Mesendoderm (in vitro differentiated cells): ENCODE results near the gene HLCS.

Source experiments
- DNase-seq: peaks from one replicate; pipeline ENCODE4 v3.0.0; 2013
- H2AK5ac ChIP-seq: 2 replicates; pipeline ENCODE4 v1.6.1; 2013; ENCODE audit warnings: low read length, inconsistent platforms
- H2BK120ac ChIP-seq: 2 replicates; pipeline ENCODE4 v1.6.1; 2013; ENCODE audit warnings: low read depth, mild to moderate bottlenecking, low read length, moderate library complexity, mixed read lengths
- H2BK15ac ChIP-seq: replicated peaks from 2 replicates; pipeline ENCODE4 v1.6.1; 2013; ENCODE audit warnings: low read depth, mild to moderate bottlenecking, moderate library complexity
- H2BK5ac ChIP-seq: 2 replicates; pipeline ENCODE4 v1.6.1; 2013; ENCODE audit warnings: low read length, inconsistent platforms
- H3K18ac ChIP-seq: 2 replicates; pipeline ENCODE4 v1.6.1; 2013; ENCODE audit warnings: mild to moderate bottlenecking, low read length, mixed read lengths
- H3K23ac ChIP-seq: one replicate; pipeline ENCODE4 v1.6.1; 2013; ENCODE audit warnings: low read length
- H3K27ac ChIP-seq: 2 replicates; pipeline ENCODE4 v1.5.1; 2013; ENCODE audit warnings: low read depth, mild to moderate bottlenecking, inconsistent platforms, low read length, moderate library complexity
- H3K27me3 ChIP-seq: 2 replicates; pipeline ENCODE4 v1.6.1; 2013; ENCODE audit warnings: low read length, control low read depth, mild to moderate bottlenecking, inconsistent platforms; ENCODE audit not compliant: insufficient read depth, poor library complexity
- H3K36me3 ChIP-seq: 2 replicates; pipeline ENCODE4 v1.6.1; 2013; ENCODE audit warnings: low read length, inconsistent platforms; ENCODE audit not compliant: control insufficient read depth, insufficient read depth
- H3K4ac ChIP-seq: one replicate; pipeline ENCODE4 v1.6.1; 2013; ENCODE audit warnings: low read depth, mild to moderate bottlenecking, low read length, moderate library complexity
- H3K4me1 ChIP-seq: 2 replicates; pipeline ENCODE4 v1.6.1; 2013; ENCODE audit warnings: low read depth, low read length, inconsistent platforms; ENCODE audit not compliant: control insufficient read depth
- H3K4me2 ChIP-seq: 2 replicates; pipeline ENCODE4 v1.6.1; 2013; ENCODE audit warnings: low read length
- H3K4me3 ChIP-seq: 2 replicates; pipeline ENCODE4 v1.5.1; 2013; ENCODE audit warnings: mild to moderate bottlenecking, low read length
- H3K56ac ChIP-seq: one replicate; pipeline ENCODE4 v1.6.1; 2013; ENCODE audit warnings: low read length
- H3K79me1 ChIP-seq: 2 replicates; pipeline ENCODE4 v1.6.1; 2013; ENCODE audit warnings: low read length, inconsistent platforms
- H3K79me2 ChIP-seq: 2 replicates; pipeline ENCODE4 v1.6.1; 2013; ENCODE audit warnings: mild to moderate bottlenecking, low read length; ENCODE audit not compliant: control insufficient read depth, insufficient read depth
- H3K9ac ChIP-seq: 2 replicates; pipeline ENCODE4 v1.6.1; 2013; ENCODE audit warnings: low read length, inconsistent platforms
- H4K5ac ChIP-seq: one replicate; pipeline ENCODE4 v1.6.1; 2013; ENCODE audit warnings: low read length
- H4K8ac ChIP-seq: one replicate; pipeline ENCODE4 v1.6.1; 2013; ENCODE audit warnings: low read depth, mild to moderate bottlenecking, control low read depth, low read length, moderate library complexity
- WGBS: extraction: QIAGEN DNeasy Blood & Tissue Kit; methylation state at CpG from one replicate; pipeline ENCODE4 v1.1.7; 2013; ENCODE audit warnings: low lambda C conversion rate, missing lambda C conversion rate; ENCODE audit not compliant: insufficient coverage; ENCODE audit errors: extremely low coverage; 5-methylcytosine and 5-hydroxymethylcytosine counted together

HLCS gene

DNA sequence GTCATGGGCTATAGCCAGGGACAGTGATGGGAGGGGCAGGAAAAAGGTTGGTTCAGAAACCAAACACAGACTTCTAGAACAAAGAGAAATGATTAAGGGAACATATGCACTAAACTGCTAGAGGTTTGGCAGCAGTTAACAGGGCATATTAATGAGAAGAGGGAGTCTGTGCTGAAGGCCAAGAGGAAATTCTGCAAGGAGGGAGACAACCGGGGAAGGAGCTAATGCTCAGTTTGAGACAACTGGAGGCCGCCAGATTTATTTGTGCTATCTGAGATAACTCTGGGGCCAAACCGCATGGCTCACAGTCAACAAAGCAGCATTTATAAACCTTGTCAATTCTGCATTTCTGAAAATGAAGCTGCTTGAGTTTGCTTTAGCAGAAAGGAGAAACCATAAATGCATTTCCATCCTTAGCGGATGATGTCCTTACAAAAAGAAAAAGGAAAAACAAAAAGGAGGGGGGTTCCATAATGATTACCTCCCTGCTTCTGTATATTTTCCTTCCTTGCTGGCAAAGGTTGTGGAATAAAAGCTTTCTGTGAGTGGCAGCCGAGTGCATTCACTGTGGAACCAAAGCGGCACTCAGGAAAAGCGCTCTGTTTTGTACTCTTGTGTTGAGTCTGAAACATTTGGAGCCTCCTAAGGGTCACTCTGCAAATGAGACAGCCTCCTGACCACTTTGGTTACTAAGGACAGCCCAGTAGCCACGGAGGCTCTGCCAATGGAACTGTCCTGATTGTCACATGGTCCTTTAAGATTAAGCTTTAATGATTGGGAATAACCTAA, 197.2 kb downstream of the HLCS start:
- WGBS, result no CpG with 5 or more reads among the region's 8 CpGs
- Histone ChIP-seq H2BK5ac (no peak overlapping the region), H2BK120ac (no peak overlapping the region), H2BK15ac (no peak overlapping the region), H3K27ac (no peak overlapping the region), H4K8ac (no peak overlapping the region), H3K23ac (no peak overlapping the region), H3K4ac (no peak overlapping the region), H3K79me2 (no peaks in the 10 kb centered on the region), H3K36me3 (no peaks in the 10 kb centered on the region), H4K5ac (no peak overlapping the region), H3K9ac (no peak overlapping the region), H3K79me1 (no peaks in the 10 kb centered on the region), H3K4me1 (no peaks in the 10 kb centered on the region), H3K18ac (no peak overlapping the region), H2AK5ac (no peak overlapping the region), H3K56ac (no peak overlapping the region), H3K4me2 (no peak overlapping the region), H3K4me3 (no peak overlapping the region), H3K27me3 (no peaks in the 10 kb centered on the region)
- no peak for DNase-seq

DNA sequence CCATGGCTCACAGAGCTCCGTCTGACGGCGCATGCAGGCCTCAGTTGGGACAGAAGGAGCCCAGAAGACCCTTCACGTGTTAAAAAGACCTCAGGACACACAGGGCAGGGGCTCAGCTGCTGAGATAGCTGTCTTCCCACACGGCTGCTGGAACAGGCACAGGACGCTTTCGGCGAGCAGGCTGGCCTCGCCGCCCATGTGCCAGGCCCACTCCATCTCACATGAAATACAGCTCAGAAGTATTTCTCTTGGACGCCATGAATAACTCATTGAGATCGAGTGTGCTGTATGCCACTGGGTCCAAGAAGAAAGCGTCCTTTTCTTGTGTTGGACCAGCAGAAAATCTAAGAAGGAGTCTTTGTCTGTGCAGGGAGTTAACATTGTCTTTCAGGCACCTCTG, 198.0 kb downstream of the HLCS start:
- H2BK5ac ChIP-seq, result no peak overlapping the region
- no peak overlapping the region for H3K27ac ChIP-seq
- no peak for DNase-seq
- WGBS, result no CpG with 5 or more reads among the region's 13 CpGs
- H3K23ac ChIP-seq, result no peak overlapping the region
- H3K27me3 ChIP-seq, result no peaks in the 10 kb centered on the region
- peak overlapping the region; percentile 57 for H3K56ac ChIP-seq
- H4K5ac ChIP-seq, result no peak overlapping the region
- no peak overlapping the region for H3K9ac ChIP-seq
- no peak overlapping the region for H3K4me3 ChIP-seq
- H3K79me2 ChIP-seq, result no peaks in the 10 kb centered on the region
- no peak overlapping the region for H2BK120ac ChIP-seq
- H2AK5ac ChIP-seq, result no peak overlapping the region
- H3K36me3 ChIP-seq, result no peaks in the 10 kb centered on the region
- H4K8ac ChIP-seq, result no peak overlapping the region
- no peak overlapping the region for H3K4me2 ChIP-seq
- no peak overlapping the region for H3K18ac ChIP-seq
- H2BK15ac ChIP-seq, result no peak overlapping the region
- H3K79me1 ChIP-seq, result no peaks in the 10 kb centered on the region
- no peak overlapping the region for H3K4ac ChIP-seq
- H3K4me1 ChIP-seq, result no peaks in the 10 kb centered on the region

DNA sequence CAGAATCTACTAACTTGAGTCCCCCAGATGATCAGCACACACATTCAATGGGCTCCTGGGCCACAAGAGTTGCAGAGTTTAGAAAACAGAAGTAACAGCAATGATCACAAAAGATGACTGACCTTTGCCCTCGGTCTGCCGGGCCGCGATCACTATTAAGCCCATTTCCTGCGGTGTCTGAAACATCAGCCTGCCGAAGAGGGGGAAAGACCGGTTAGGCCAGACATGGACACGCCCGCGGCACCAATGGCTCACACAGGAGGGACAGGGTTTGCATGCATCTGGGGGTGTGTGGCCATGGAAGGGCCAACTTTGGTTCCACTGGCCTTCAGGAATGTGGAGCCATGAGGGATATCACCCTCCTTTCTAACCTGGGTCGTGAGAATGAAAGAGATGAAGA, 199.4 kb downstream of the HLCS start:
- no peaks in the 10 kb centered on the region for H3K36me3 ChIP-seq
- no peak overlapping the region for H3K23ac ChIP-seq
- H2BK5ac ChIP-seq, result no peak overlapping the region

DNA sequence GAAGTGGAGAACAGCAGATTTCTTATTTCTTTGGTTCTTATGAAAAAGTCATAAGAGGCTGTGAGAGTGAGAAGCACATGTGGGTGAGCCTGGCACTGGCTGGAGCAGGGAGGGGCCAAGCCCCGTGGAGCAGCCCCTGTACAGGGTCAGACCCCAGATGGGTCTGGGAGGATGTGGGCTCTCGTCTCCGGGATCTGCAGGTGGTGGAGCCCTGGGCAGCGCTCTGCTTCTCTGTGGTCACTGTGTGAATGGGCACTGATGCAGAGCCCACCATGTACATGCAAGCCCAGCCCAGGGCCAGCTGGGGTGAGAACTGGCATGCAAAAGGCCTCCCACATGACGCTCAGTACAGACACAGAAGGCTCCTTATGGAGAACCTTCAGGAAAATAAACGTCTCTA, 200.0 kb downstream of the HLCS start:
- Histone ChIP-seq H2BK120ac (no peak overlapping the region), H3K27ac (no peak overlapping the region), H3K79me1 (no peaks in the 10 kb centered on the region), H3K18ac (no peak overlapping the region), H3K9ac (no peak overlapping the region), H3K4me1 (no peaks in the 10 kb centered on the region), H2BK5ac (no peak overlapping the region), H4K5ac (no peak overlapping the region), H3K79me2 (no peaks in the 10 kb centered on the region), H2AK5ac (no peak overlapping the region), H3K36me3 (no peaks in the 10 kb centered on the region), H2BK15ac (no peak overlapping the region), H3K4me3 (no peak overlapping the region), H3K23ac (no peak overlapping the region), H4K8ac (no peak overlapping the region), H3K27me3 (no peaks in the 10 kb centered on the region), H3K56ac (no peak overlapping the region), H3K4ac (no peak overlapping the region), H3K4me2 (no peak overlapping the region)
- DNase-seq, result no peak
- WGBS, result no CpG with 5 or more reads among the region's 6 CpGs

More for the DNA sequence above, 199.4 kb downstream of the HLCS start:
- DNase-seq, result no peak
- H4K5ac ChIP-seq, result no peak overlapping the region
- no peak overlapping the region for H2BK120ac ChIP-seq
- no peak overlapping the region for H3K18ac ChIP-seq
- no peak overlapping the region for H3K27ac ChIP-seq
- H2BK15ac ChIP-seq, result no peak overlapping the region
- no peak overlapping the region for H3K4me3 ChIP-seq
- no peaks in the 10 kb centered on the region for H3K79me1 ChIP-seq
- H3K56ac ChIP-seq, result no peak overlapping the region
- no peak overlapping the region for H4K8ac ChIP-seq
- H3K4ac ChIP-seq, result no peak overlapping the region
- no peak overlapping the region for H3K9ac ChIP-seq
- no peaks in the 10 kb centered on the region for H3K79me2 ChIP-seq
- H3K4me1 ChIP-seq, result no peaks in the 10 kb centered on the region
- H3K27me3 ChIP-seq, result no peaks in the 10 kb centered on the region
- no peak overlapping the region for H2AK5ac ChIP-seq
- no peak overlapping the region for H3K4me2 ChIP-seq
- no CpG with 5 or more reads among the region's 11 CpGs for WGBS

DNA sequence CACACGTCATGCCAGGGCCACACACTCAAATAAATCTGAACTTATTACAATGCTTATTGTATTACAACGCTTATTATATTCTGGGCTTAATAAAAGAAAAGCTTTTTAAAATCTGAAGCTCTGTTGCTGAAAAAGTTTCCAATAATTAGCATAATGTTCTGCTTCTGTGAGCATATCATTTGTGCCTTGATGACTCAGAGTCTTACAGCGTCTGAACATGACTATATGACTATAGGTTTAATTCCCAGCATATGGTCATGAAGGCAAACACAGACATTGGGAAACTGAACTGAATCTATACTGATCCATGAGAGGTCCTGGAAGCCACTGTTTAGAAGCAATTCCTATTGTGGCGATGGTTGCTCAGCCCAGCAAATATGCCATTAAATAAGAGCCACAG, 201.2 kb downstream of the HLCS start:
- DNase-seq, result no peak
- Histone ChIP-seq H3K36me3 (no peaks in the 10 kb centered on the region), H4K8ac (no peak overlapping the region), H3K79me1 (no peaks in the 10 kb centered on the region), H2BK120ac (no peak overlapping the region), H3K4me3 (no peak overlapping the region), H2AK5ac (no peak overlapping the region), H3K4ac (no peak overlapping the region), H4K5ac (no peak overlapping the region), H3K56ac (no peak overlapping the region), H3K18ac (no peak overlapping the region), H2BK5ac (no peak overlapping the region), H3K4me2 (no peak overlapping the region), H3K27me3 (no peaks in the 10 kb centered on the region), H3K4me1 (no peaks in the 10 kb centered on the region), H2BK15ac (no peak overlapping the region), H3K27ac (no peak overlapping the region), H3K79me2 (no peaks in the 10 kb centered on the region), H3K23ac (no peak overlapping the region), H3K9ac (no peak overlapping the region)
- no CpG with 5 or more reads among the region's 4 CpGs for WGBS

DNA sequence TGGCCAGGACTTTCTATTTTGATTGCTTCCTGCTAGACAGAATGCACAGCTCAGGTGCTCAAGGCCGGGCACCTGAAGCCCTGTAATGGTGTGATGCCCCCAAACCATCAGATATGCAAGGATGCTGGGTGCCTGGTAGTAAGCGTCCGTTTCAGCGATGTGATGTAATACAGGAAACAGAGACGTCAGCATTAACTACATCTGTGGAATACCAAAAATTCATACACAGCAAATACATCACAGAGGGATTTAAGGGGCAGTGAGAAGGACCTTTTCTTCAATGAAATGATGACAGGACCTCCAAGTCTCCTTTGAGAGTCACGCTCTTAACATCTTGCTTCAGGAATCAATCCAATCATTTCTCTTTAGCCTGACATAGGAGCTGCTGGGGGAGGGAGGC, 203.2 kb downstream of the HLCS start:
- H3K79me2 ChIP-seq, result no peaks in the 10 kb centered on the region
- no peak overlapping the region for H3K9ac ChIP-seq
- no peaks in the 10 kb centered on the region for H3K4me1 ChIP-seq
- no peak overlapping the region for H4K8ac ChIP-seq
- H3K23ac ChIP-seq, result peak overlapping the region; percentile 76
- no peak overlapping the region for H3K4me3 ChIP-seq
- H3K4ac ChIP-seq, result no peak overlapping the region
- H3K18ac ChIP-seq, result no peak overlapping the region
- no peak overlapping the region for H3K56ac ChIP-seq
- no peak overlapping the region for H2BK5ac ChIP-seq
- H2BK120ac ChIP-seq, result no peak overlapping the region
- H3K36me3 ChIP-seq, result no peaks in the 10 kb centered on the region
- no peak overlapping the region for H2AK5ac ChIP-seq
- no peaks in the 10 kb centered on the region for H3K79me1 ChIP-seq
- no peak overlapping the region for H3K27ac ChIP-seq
- H3K4me2 ChIP-seq, result no peak overlapping the region
- no CpG with 5 or more reads among the region's 6 CpGs for WGBS
- no peak overlapping the region for H2BK15ac ChIP-seq
- no peak for DNase-seq
- H3K27me3 ChIP-seq, result no peaks in the 10 kb centered on the region
- H4K5ac ChIP-seq, result no peak overlapping the region
